Cerebellar nuclear complex (tissue), 1 donor: ENCODE results near the gene FNDC1.

ENCODE experiments used
- DNase-seq, 2 experiments: peaks; one replicate each; lab custom pipeline; 2025; lab: John Stamatoyannopoulos, UW

The FNDC1 gene

DNA sequence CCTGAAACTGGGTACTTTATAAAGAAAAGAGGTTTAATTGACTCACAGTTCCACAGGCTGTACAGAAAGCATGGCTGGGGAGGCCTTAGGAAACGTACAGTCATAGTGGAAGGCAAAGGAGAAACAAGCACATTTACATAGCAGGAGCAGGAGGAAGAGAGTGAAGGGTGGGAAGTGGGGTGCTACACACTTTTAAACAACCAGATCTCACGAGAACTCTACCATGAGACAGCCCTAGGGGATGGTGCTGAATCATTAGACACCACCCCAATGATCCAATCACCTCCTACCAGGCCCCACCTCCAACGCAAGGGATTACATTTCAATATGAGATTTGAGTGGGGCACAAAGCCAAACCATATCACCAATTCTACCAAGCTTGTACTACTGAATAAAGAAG lies 7.4 kb upstream of the FNDC1 start:
- DNase-seq: no peak

DNA sequence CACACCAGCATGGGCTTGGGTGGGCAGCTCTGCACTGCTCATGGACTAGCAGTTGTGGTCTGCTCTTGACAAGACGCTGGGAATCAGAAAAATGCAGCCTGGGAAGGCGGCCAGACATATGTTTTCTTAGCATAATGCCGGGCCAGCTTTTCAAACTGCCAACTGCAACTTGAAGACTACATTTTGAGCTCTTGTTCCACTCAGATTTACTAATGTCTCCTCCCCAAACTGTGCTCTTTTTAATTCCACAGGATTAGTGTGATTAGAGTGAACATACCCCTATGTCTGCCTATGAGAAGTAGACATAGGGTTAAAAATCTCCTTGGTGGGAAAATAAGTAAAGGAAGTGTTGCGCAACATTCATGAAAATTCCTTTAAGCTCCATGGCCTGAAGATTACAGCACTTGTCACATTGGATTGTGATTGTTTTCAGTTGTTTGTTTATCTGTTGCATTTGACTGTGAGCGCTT lies 5.3 kb upstream of the FNDC1 start:
- DNase-seq: no peak

DNA sequence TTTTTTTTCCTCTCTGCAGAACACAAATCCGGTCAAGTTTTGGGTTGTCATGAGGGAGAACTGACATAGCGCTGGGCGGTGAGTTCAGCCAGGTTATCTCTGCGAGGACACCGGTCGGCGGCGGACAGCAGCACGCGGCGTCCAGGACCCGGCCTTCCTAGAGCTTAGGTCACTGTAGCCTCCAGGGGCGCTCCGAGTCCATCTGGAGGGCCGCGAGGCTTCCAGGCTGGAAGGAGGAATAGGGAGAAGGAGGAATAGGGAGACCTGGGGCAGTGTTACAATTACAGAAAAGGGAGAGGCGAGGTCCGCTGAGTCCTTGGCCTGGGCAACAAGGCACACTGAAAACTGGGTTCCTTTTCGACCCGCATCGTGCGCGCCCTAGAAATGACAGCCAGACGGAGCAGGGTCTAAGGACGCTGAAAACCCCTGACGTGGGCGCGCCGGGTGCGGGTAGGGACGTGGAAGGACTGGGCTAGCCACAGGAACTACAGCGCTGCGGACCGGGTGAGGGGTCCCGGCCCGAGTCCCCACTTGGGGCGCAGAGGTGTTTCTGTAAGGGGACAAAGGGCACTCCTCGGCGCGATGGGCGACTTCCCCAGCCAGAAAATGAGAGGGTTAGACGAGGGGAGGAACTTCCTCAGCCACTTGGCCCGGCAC lies 536 bp upstream of the FNDC1 start:
- no peak for DNase-seq

DNA sequence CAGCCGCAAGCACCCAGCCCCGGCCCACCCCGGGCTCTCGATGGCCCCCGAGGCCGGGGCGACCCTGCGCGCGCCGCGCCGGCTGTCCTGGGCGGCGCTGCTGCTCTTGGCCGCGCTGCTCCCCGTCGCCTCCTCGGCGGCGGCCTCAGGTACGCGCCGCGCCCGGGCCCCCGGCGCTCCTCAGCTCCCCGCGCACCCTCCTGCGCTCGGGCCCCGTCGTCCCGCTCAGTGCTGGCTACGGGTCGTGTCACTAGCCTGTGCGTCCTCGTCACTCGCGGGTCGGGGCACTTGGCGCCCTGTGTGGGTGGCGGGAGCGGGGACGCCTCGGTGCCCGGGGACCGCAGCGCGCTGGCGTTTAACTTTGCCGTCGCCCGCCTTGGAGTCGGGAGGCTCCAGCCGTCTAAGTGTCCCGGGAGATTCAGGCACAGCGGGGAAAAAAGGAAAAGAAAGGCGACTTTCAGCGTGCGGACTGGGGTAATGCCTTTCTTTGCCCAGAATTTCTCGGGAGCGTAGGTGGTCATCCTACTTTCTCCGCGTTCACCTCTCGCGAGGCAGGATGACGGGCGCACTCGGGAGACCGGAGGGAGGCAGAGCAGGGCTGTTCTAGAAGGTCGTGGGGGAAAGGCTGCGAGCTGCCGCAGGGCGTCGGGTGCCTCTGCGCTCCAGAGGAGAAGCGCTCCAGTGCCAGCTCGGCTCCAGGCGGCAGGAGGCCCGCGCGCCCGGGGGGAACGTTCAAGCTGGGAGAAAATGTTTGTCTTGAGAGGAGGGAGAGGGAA lies 545 bp downstream of the FNDC1 start:
- no peak for DNase-seq

DNA sequence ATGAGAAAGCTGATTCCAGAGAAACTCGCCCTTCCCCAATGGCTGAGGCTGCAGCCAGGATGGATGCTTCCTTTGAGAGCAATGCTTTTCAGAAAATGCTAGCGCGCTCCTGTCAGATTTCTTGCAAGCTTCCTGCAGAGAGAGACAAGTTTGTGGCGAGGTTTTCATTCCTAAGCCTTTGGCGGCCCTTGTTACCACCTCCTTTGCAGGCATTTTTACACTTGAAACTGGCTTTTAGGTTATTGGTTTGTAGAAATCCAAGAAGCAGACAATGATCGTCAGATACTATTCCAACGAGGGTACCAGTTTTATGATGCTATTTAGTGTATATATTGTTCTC lies 1.1 kb downstream of the FNDC1 start:
- DNase-seq: no peak

DNA sequence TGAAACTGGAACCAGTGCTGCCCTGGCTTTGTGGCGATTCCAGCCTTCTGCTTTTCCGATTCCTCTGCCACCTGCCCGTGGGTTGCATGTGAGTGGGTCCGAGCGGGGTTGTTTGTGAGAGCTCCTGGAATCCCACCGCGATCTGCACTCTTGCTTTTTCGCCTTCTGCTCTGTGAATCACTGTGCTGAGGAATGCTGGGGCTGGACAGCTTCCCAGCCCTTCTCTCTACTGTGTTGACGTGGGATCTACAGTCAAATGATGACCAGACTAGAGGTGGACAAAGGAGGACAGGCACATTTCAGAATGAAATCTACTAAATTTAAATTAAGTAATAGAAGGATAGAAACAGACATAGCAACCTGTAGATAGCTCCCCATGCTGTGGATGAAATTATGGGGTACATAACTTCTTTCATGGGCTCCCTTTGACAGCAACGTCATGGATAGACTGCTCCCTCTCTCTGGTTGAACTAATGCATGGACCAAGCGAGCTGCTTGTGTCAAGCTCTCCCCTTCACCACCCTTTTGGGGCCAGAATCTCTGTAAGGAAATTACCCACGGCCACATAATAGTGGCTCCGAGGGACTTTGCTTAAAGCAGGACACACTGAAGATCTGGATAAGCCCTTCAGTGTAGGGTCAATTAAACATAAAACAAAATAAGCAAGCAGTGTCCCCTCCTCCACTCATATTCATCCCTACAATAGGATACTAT lies 2.0 kb downstream of the FNDC1 start:
- no peak for DNase-seq

DNA sequence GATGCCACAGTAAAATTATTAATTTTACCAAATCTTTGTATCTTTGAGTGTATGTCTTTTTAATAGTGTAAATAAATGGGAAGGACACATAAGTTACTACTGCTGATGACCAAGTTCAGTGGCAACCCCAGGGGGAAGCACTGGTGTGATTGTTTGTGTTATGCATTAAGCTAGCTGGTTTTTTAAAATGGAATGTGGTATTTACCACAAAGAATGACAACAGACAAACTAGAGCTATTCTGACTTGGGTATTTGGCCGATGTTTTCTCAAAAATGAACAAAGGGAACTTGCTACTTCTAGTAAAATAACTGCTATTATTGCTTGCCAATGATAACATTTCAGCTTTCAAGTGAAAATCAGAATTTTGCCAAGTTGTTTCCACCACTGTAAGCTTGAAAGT lies 2.9 kb downstream of the FNDC1 start:
- no peak for DNase-seq

DNA sequence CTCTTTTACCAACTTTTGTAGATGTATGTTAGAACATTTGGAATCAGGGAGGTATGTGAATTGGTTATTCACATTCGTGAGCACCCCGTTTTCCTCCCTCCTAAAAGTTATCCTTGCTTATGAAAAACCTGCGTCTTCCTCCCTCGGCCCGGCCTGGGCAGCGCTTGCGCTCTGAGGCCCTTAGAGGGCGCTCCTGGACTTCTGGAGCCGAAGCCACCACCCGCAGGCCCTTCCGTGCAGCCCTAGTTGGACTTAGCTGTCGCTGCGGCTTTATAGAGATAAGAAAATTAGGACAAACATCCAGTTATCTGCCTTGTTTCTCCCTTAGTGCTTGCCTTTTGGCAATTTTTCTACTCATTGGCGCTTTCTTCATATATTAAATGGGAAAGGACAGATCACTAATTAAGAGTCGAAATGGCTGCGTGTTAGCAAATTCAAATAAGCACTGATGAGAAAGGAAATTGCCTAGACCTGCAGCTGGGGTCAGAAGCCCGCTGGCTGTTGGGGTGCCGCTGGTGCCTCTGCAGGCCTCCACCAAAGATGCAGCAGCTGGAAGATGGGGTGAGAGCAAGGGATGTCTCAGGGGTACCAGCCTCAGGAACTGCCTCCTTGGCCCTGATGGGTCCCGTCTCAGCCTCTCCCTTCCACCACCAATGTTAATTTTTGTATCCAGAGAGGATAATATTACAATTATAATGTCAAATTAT lies 5.2 kb downstream of the FNDC1 start:
- DNase-seq: no peak

DNA sequence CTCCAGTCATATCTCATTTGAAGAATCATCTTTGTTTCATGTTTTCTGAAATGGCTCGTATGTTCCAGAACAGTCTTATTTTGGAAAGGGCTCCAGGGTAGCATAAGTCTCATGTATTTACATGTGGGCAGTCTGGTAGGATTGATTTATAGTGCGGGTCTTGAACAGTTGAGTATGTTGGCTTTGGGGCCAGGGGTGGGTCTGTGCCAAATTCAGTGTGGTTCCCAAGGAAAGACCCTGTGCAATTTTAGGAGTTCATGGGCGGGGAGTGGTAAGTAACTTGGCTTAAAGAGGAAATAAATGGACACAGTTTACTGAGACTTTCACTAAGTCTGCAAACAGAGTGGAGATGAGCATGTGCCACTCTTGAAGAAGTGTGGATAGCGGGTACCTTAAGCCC lies 7.7 kb downstream of the FNDC1 start:
- no peak for DNase-seq

DNA sequence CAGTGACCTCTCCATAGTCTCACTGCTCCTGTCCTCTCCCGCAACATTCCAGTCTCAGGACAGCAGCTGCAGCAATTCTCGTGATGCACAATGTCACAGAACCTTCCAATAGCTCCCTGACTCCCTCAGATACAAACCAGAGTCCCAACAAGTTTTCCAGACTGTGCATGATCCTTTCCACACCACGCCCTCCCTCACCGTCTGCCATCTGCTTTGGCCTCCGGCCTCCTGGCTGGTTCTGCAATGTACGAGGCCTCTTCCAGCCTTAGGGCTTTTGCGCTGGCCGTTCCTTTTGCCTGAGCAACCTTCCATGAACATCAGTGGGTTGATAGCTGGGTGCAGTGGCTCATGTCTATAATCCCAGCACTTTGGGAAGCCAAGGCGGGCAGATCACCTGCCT lies 9.6 kb downstream of the FNDC1 start:
- DNase-seq: no peak

DNA sequence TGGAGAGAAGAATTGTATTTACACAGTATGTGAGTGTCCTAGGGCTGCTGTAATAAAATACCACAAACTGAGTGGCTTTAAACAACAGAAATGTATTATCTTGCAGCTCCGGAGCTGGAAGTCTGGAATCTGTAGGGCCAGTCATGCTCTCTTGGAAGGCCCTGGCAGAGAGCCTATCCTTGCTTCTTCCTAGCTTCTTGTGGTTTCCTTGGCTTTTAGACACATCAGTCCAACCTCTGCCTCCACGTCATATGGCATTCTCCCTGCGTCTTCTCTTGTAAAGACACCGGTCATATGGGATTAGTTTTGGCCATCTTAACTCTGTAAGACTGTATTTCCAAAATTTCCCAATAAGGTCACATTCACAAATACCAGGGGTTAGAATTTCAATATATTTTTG lies 10.8 kb downstream of the FNDC1 start:
- no peak for DNase-seq

DNA sequence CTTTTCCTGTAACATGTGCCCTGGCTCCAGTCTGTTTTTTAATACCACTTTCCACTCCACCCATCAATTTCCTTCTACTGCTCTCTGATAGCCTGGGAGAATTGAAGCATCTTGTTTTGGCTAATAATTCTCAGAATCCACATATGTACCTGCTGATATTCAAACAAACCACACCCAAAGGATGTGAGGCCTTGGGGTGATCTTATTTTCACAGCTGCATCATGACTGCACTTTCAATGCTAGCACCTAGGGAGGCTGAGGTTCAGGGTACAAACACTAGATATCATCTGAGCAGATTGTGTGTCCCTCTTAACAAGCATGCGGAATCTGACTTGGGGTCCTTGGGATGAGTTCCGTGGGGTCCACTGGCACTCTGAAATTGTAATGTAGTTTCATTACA lies 12.7 kb downstream of the FNDC1 start:
- no peak for DNase-seq

DNA sequence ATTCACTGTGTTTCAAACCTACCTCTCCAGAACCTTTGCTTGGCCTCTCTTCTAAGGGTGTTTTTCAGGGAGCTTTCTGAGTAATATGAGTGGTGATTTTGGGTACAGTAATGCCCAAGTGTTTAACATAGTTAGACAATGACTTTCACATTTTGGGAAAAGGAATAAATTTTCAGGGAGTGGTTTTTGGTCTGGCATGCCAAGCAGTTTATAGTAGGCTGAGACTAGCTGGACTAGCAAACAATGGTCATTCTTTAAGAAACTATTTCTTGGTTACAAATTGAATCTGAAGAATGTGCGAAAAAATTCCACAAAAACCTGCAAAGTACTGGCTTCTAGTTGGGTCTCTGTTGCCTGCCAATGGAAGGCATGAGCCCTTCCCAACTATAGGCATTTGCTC lies 15.4 kb downstream of the FNDC1 start:
- DNase-seq: no peak

DNA sequence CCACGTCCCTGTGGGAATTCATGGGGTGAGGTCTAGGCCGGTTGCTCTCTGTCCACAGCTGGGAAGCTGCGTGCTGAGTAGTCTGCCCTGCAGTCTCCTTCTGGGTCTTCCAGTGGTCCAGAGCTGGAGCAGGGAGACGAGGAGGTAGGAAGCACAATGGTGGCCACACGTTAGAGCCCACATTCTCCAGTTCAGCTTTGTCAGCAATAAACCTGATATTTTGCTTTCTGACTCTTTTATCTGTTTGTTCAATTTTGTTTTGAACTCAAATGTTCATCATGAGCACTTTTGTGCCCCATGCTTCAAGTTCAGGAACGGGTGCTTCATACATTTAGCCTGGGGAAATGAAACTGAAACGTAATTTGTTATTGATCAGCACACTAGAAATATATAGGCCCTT lies 21.3 kb downstream of the FNDC1 start:
- no peak for DNase-seq

DNA sequence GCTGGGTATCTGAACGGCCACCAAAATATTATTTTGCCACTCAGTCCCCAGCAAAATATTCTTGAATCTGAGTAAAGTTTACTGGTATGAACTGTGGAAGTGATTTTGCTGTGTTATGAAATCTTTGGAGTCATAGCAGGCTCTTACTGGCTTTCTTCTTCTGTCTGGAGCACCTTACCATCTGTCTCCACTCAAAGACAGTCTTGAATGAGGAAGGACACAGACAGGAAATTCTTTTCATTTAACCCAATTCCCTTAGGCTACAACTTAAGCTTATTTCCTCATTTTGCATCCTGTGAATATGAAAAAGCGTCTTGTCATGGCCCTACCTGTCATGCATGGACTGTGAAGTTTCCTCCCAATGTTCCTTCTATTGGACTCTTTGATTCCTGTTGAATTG lies 24.7 kb downstream of the FNDC1 start:
- DNase-seq: no peak

DNA sequence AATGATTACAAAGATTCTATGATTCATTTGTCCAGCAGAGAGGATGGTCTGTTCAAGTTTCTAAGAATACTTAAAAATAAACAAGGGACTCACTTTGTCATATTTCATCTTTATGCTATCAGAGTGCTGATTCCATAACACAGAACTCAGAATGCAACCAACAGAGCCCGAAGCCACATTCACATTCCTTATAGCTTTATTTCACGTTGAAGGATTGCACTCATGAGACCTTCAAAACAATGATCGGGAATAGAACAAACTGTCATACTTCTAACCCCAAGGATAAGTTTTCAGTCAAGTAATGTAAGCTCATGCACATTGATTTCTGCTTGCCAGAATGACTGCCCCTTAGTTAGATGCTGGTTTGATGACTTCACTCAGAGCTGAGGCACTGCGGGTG lies 25.2 kb downstream of the FNDC1 start:
- DNase-seq: no peak

DNA sequence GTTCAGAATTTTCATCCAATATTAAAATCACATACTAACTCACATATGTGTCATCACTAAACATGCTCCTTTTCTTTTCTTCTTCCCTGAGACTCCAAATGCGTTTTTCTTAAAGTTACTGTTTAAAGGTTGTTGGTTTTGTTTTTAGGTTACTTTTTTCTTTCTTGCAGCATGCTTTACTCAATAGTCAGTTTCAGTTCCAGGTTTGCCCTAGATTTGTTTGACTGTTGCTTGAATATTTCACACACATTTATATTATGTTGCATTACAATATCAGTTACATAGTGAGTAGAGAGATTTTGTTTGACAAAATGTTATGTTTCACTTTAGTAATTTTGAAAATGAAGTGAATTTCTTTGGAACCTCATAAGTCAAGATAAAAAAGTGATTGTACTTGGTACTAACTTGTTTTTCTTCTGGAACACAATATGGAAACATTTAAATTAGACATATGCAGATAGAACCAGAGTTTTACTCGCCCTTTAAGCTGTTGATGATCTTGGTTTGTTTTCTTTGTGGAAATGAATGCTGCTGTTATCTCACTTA lies 27.3 kb downstream of the FNDC1 start:
- DNase-seq: no peak

DNA sequence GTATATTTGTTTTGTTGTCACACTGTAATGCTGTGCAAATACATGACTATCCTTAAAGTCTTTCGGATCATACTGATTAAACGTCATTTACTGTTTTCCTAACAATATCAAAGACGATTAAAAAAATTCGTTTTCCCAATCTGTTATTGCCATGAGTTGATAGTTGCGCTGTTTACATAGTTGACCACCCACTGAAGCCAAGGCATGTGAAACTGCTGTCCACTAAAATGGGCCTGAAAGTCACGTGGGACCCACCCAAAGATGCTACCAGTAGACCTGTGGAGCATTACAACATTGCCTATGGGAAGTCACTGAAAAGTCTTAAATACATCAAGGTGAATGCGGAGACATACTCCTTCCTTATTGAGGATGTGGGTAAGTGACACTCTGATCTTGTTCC lies 28.1 kb downstream of the FNDC1 start:
- DNase-seq: no peak

DNA sequence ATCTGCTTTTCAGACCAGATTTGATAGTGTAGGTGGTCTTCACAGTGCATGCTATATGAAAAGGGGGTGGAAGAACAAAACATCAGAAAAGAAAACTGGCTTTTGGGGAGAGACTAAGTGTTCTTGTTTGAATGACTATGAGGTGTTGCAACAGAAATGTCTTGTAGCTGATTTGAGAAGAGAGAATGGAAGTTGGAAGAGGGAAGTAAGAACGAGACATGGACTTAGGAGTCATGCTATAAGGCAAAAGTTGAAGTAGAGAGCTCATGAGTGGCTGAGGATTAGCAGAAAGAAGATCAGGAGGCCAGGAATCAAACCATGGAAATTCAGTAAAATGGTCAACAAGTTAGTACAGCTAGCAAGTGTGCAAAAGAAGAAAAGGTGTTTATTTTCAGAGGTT lies 32.1 kb downstream of the FNDC1 start:
- DNase-seq: no peak

DNA sequence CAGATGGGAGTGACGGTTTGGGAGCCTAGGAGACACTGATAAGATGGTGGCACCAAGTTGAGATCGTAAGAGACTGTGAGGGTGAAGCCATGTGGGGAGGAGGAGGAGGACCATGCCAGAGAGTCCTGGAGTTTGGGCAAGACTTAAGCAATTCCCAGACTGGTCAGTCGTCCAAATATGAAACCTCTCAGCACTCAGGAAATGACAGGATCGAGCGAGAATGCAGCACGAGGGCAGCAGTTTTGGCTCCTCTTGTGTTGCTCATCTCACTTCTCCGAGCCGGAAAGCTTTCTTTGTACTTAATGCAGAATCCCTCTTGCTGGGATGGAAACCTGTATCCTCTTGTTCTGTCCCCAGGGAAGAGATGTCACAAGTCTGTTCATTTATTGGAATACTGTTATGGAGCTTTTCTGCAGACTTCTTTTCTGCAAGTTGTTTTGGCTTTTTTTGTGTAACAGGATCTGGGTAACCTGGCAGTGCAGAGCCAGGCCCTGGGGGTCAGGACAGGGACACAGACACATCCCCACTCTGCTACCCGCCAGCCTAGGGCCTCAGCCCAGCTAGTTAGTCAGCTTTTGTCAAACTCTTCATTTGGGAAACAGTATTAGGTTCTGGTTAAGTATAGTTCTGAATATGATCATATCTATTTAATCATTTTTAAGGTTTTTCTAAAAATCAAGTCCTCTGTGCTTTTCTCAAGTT lies 34.3 kb downstream of the FNDC1 start:
- DNase-seq: no peak

DNA sequence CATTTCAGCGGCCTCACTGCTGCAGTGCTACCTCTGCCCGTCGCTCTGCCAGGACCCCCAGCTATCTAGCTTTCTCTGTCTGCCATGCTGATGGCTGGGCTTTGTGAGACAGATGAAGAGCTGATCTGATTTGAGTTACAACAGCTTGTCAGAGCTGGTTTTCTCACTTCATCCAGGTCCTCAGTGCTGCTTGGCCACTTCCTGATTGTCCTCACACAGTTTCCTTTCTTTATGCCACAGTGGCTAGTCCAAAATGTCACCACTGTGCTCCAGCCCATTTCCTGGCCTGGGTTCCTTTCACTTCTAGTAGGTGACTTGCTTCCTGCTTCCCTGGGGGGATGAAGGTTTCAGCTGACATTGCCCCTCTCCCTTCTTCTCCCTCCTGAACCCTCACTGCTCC lies 35.4 kb downstream of the FNDC1 start:
- DNase-seq: no peak

DNA sequence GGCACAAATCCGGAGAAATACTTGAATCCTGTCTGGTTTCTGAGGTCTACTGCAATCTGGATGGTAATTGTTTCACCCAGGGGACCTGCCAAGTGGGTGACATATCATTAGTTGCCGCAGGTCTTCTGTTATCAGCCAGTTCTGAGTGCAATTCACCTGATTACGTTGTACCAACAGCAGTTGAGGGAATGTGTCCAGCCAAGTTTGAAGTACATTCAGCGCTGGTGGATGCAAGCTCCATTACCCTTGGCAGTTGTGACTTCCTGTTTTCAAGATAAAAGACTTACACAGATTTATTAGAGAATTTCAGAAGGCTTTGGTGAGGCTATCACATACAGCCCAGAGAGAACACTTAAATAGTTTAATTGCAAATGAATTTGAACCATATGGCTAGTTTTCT lies 42.8 kb downstream of the FNDC1 start:
- no peak for DNase-seq
